K562 (cell line): ENCODE measurements around the gene PUS10. TPM values are rescaled to one million over a fixed set of nuclear protein-coding genes. Genes with fewer than 3 reads are reported as not detected.
A peak's percentile ranks its signal among the peaks of the same experiment; 100 is the strongest.
"Not testable (repeated sequence)": the region's sequence is repeated elsewhere in the genome, so short reads cannot be mapped to it uniquely, and the experiment has no call there.

Experiments
- ATAC-seq: fragments of 200-7000 bp; cut with Tn5 transposase; 3 replicates; pipeline ENCODE4 v1.9.1; 2020; ENCODE audit warnings: moderate library complexity
- BruUV-seq: library from RNA; stranded (reverse); fragments of 400-500 nt; replicated peaks from 2 replicates; lab custom pipeline; 2021; lab: Mats Ljungman, UMichigan
- CTCF ChIA-PET: fragments of 300-600 bp; formaldehyde crosslinking; extraction: SDS; loops from one replicate; lab custom pipeline; 2021; ENCODE audit warnings: low intra/inter-chr PET ratio; lab: Yijun Ruan, JAX
- POLR2A ChIA-PET: fragments of 300-600, 350-650 bp; sonication (Branson Sonifier 250); formaldehyde crosslinking; extraction: SDS; loops from one replicate; lab custom pipeline; 2021; ENCODE audit warnings: antibody characterized with exemption, inconsistent platforms; lab: Yijun Ruan, JAX
- DNase-seq, 4 experiments: peaks; one replicate each; pipeline versions ENCODE4 v3.0.0 to v3.0.0-alpha.2; 2011 to 2018; ENCODE audit warnings: low spot score in 3 of 4, mixed read lengths in 3 of 4; ENCODE audit errors: extremely low read depth in 1 of 4
- FAIRE-seq: peaks from 2 replicates; lab custom pipeline; 2011; peaks lifted over from hg19 to GRCh38; lab: Jason Lieb, UNC
- H2AFZ ChIP-seq: 2 replicates; pipeline ENCODE4 v1.6.0; 2011; ENCODE audit warnings: low read depth, low read length, control low read depth, inconsistent platforms
- H3K27ac ChIP-seq: fragments of 200-600 bp; 3 replicates; pipeline ENCODE4 v1.8.0; 2011; ENCODE audit warnings: low read depth, mild to moderate bottlenecking, control low read depth, inconsistent platforms, low read length, moderate library complexity, mixed read lengths; ENCODE audit errors: extremely low read depth
- H3K27me3 ChIP-seq, 2 experiments: fragments of 300-600 bp in 1 of 2; 2 replicates in 1 of 2; 3 replicates in 1 of 2; pipeline versions ENCODE4 v1.6.0 to v1.8.0; 2011; ENCODE audit warnings: inconsistent platforms in 2 of 2, low read length in 2 of 2, mild to moderate bottlenecking in 1 of 2, mixed read lengths in 1 of 2, moderate library complexity in 1 of 2; ENCODE audit not compliant: control insufficient read depth in 2 of 2, insufficient read depth in 2 of 2
- H3K36me3 ChIP-seq: fragments of 300-600 bp; 3 replicates; pipeline ENCODE4 v1.8.0; 2011; ENCODE audit warnings: mild to moderate bottlenecking, low read length, inconsistent platforms; ENCODE audit not compliant: control insufficient read depth, insufficient read depth
- H3K4me1 ChIP-seq, 2 experiments: fragments of 200-600 bp in 1 of 2; replicated peaks in 1 of 2; 2 replicates in 1 of 2; 3 replicates in 1 of 2; pipeline versions ENCODE4 v1.5.1 to v1.8.0; 2011; ENCODE audit warnings: inconsistent platforms in 2 of 2, low read length in 2 of 2, mild to moderate bottlenecking in 1 of 2, mixed read lengths in 1 of 2, moderate library complexity in 1 of 2; ENCODE audit not compliant: control insufficient read depth in 2 of 2, insufficient read depth in 2 of 2
- H3K4me2 ChIP-seq: 2 replicates; pipeline ENCODE4 v1.6.1; 2011; ENCODE audit warnings: low read length, control low read depth, inconsistent platforms, mixed read lengths; ENCODE audit not compliant: insufficient read depth
- H3K4me3 ChIP-seq: fragments of 200-600 bp; sonication (generic), shearing (Covaris generic); 2 replicates; pipeline ENCODE4 v1.5.1; 2016; ENCODE audit warnings: control low read depth, inconsistent platforms
- H3K79me2 ChIP-seq: fragments of 200-600 bp; 3 replicates; pipeline ENCODE4 v1.8.0; 2011; ENCODE audit warnings: low read length, inconsistent platforms; ENCODE audit not compliant: control insufficient read depth, insufficient read depth
- H3K9ac ChIP-seq, 2 experiments: 2 replicates each; pipeline versions ENCODE4 v1.6.0 to v1.6.1; 2011; ENCODE audit warnings: low read depth in 2 of 2, low read length in 2 of 2, control low read depth in 1 of 2, inconsistent platforms in 1 of 2, mild to moderate bottlenecking in 1 of 2, mixed read lengths in 1 of 2; ENCODE audit not compliant: insufficient read depth in 1 of 2
- H3K9me1 ChIP-seq: one replicate; pipeline ENCODE4 v1.6.0; 2011; ENCODE audit warnings: inconsistent platforms, mild to moderate bottlenecking, low read length, moderate library complexity; ENCODE audit not compliant: control insufficient read depth, insufficient read depth
- H3K9me3 ChIP-seq: replicated peaks from 2 replicates; pipeline ENCODE4 v1.5.1; 2011; ENCODE audit warnings: low read depth, low read length, inconsistent platforms; ENCODE audit not compliant: control insufficient read depth, insufficient read depth
- H4K20me1 ChIP-seq: replicated peaks from 2 replicates; pipeline ENCODE4 v1.6.1; 2011; ENCODE audit warnings: low read length, inconsistent platforms, mixed read lengths; ENCODE audit not compliant: control insufficient read depth, insufficient read depth
- ZNF507 ChIP-seq: conservative IDR thresholded peaks from 2 replicates; pipeline ENCODE4 v1.6.1; 2017; ENCODE audit warnings: missing genetic modification characterization, missing compliant biosample characterization
- WGBS: fragments of 100-300 bp; shearing (Covaris generic); methylation state at CpG from one replicate; pipeline ENCODE4 v1.1.6; 2016; ENCODE audit warnings: low coverage, mixed read lengths; ENCODE audit not compliant: insufficient coverage; ENCODE audit errors: missing lambda C conversion rate; 5-methylcytosine and 5-hydroxymethylcytosine counted together
- in situ Hi-C: fragments of 300-500 bp; cut with MboI; formaldehyde crosslinking; loops from 4 replicates; pipeline ENCODE4 v1.15.0; 2018; ENCODE audit warnings: inconsistent platforms, mixed read lengths
- intact Hi-C: fragments of 100-400 bp; cut with micrococcal nuclease; formaldehyde crosslinking; loops from 2 replicates; pipeline ENCODE4 v1.14.2; 2022
- polyA plus RNA-seq, 8 experiments: library from polyadenylated mRNA; depleted of rRNA in 4 of 8; stranded (reverse) in 5 of 8; unstranded in 3 of 8; fragments of >200 nt; fragmentation: Nextera tagmentation in 2 of 8; fragmentation: Illumina TruSeq in 1 of 8; extraction: Ambion mirVana in 2 of 8; extraction: Trizol in 1 of 8; gene quantifications; 2 replicates each; pipeline versions ENCODE4 v1.2.1 to v1.2.3, GENCODE V29; 2011 to 2014; ENCODE audit warnings: inconsistent platforms in 1 of 8, missing spikeins in 1 of 8
- total RNA-seq, 7 experiments: library from RNA; depleted of rRNA in 6 of 7; stranded (reverse); fragments of >200 nt in 6 of 7; fragmentation: Illumina TruSeq in 2 of 7; extraction: Trizol in 2 of 7; gene quantifications; 2 replicates each; pipeline versions ENCODE4 v1.2.1 to v1.2.3, GENCODE V29; 2011 to 2021; ENCODE audit warnings: low replicate concordance in 1 of 7

PUS10 gene
- total and polyA plus RNA-seq, 9 of the 15 experiments (the other 6 are each of a cell fraction or from before 2014, with no cell fraction given), result 5.0 to 10.7 (median 7.6) TPM

GRCh38 chr2:61036643-61037042 is 18.6 kb upstream of the PUS10 start:
- TF ChIP-seq ZNF507 (tag), result peak; percentile 70
- DNase-seq, intact Hi-C loops, H3K27ac ChIP-seq, POLR2A ChIA-PET, FAIRE-seq, BruUV-seq, CTCF ChIA-PET, in situ Hi-C loops, H4K20me1 ChIP-seq, H2AFZ ChIP-seq, H3K27me3 ChIP-seq, H3K9me3 ChIP-seq, H3K79me2 ChIP-seq, ATAC-seq, H3K4me1 ChIP-seq, H3K4me2 ChIP-seq, H3K4me3 ChIP-seq, H3K9ac ChIP-seq, H3K9me1 ChIP-seq: not testable (repeated sequence)
- H3K36me3 ChIP-seq, result peaks cover 29% of the 10 kb centered on the region; the same call in 2 of the 3 replicates
- 100% methylated on average over 2 of the region's 2 CpGs for WGBS

GRCh38 chr2:61034592-61034991 is 16.5 kb upstream of the PUS10 start:
- H4K20me1 ChIP-seq, BruUV-seq, H3K9ac ChIP-seq, H3K27me3 ChIP-seq, DNase-seq, H3K4me3 ChIP-seq, H3K9me3 ChIP-seq, CTCF ChIA-PET, H3K9me1 ChIP-seq, in situ Hi-C loops, H3K4me2 ChIP-seq, H3K79me2 ChIP-seq, H2AFZ ChIP-seq, H3K27ac ChIP-seq, FAIRE-seq, H3K4me1 ChIP-seq, POLR2A ChIA-PET, intact Hi-C loops, ATAC-seq: not testable (repeated sequence)
- WGBS, result 93% methylated on average over 9 of the region's 9 CpGs
- H3K36me3 ChIP-seq, result peaks cover 35% of the 10 kb centered on the region
